ENCODE data around the gene KLK4.

Gene KLK4

GRCh38 chr19:50874211-50874610 lies 37.0 kb downstream of the KLK4 start:
- no peaks in the 10 kb centered on the region for H3K9me3 Mint-ChIP-seq
- ATAC-seq (no peak), DNase-seq (ENCODE audit: low spot score in 2 of 2) (no peak)
- H3K4me1 Mint-ChIP-seq = no peaks in the 10 kb centered on the region
- H3K4me3 Mint-ChIP-seq = no peak overlapping the region
- H3K36me3 Mint-ChIP-seq = no peaks in the 10 kb centered on the region
- H3K27ac Mint-ChIP-seq = no peak overlapping the region

- H3K36me3 Mint-ChIP-seq = no peaks in the 10 kb centered on the region
- ATAC-seq = no peak
- H3K4me3 Mint-ChIP-seq = no peak within 1 kb of the TSS
- no peaks in the 10 kb centered on the region for H3K9me3 Mint-ChIP-seq
- no peak for DNase-seq (ENCODE audit: low spot score in 2 of 2)
- no peaks in the 10 kb centered on the region for H3K4me1 Mint-ChIP-seq
- H3K27ac Mint-ChIP-seq = no peak within 1 kb of the TSS
These were observed 38.1 kb downstream of the KLK4 start, which contains the start of gene KLK2 for GRCh38 chr19:50873056-50873455. Gene KLK2 (plus strand): TSS chr19:50873439. CDS start chr19:50873474, 35 bp downstream.

GRCh38 chr19:50870417-50871089 lies 40.6 kb downstream of the KLK4 start:
- no peaks in the 10 kb centered on the region for H3K36me3 Mint-ChIP-seq
- DNase-seq (ENCODE audit: low spot score in 2 of 2) = peak in 1 of 2 donors; percentile 53
- no peaks in the 10 kb centered on the region for H3K9me3 Mint-ChIP-seq
- H3K27ac Mint-ChIP-seq = no peak overlapping the region
- peak; percentile 31 for ATAC-seq
- no peak overlapping the region for H3K4me3 Mint-ChIP-seq
- no peaks in the 10 kb centered on the region for H3K4me1 Mint-ChIP-seq

GRCh38 chr19:50869479-50869878 lies 41.7 kb downstream of the KLK4 start:
- no peak for ATAC-seq
- H3K4me1 Mint-ChIP-seq = no peaks in the 10 kb centered on the region
- DNase-seq (ENCODE audit: low spot score in 2 of 2) = no peak
- no peaks in the 10 kb centered on the region for H3K9me3 Mint-ChIP-seq
- H3K36me3 Mint-ChIP-seq = no peaks in the 10 kb centered on the region
- H3K4me3 Mint-ChIP-seq = no peak overlapping the region
- no peak overlapping the region for H3K27ac Mint-ChIP-seq

- DNase-seq (ENCODE audit: low spot score in 2 of 2) = no peak
- no peak overlapping the region for H3K27ac Mint-ChIP-seq
- H3K36me3 Mint-ChIP-seq = no peaks in the 10 kb centered on the region
- no peak for ATAC-seq
- no peak overlapping the region for H3K4me3 Mint-ChIP-seq
- no peaks in the 10 kb centered on the region for H3K4me1 Mint-ChIP-seq
- peaks cover 3% of the 10 kb centered on the region for H3K9me3 Mint-ChIP-seq
These were observed 49.5 kb downstream of the KLK4 start for GRCh38 chr19:50861496-50862286.

GRCh38 chr19:50861010-50861409 lies 50.2 kb downstream of the KLK4 start:
- H3K9me3 Mint-ChIP-seq = peaks cover 3% of the 10 kb centered on the region
- H3K4me1 Mint-ChIP-seq = no peaks in the 10 kb centered on the region
- no peak overlapping the region for H3K4me3 Mint-ChIP-seq
- ATAC-seq (no peak), DNase-seq (ENCODE audit: low spot score in 2 of 2) (no peak)
- H3K27ac Mint-ChIP-seq = no peak overlapping the region
- H3K36me3 Mint-ChIP-seq = no peaks in the 10 kb centered on the region

- peaks cover 3% of the 10 kb centered on the region for H3K9me3 Mint-ChIP-seq
These were observed 51.3 kb downstream of the KLK4 start for GRCh38 chr19:50859849-50860248.

GRCh38 chr19:50858886-50859285 lies 52.3 kb downstream of the KLK4 start:
- Mint-ChIP-seq H3K4me3 (no peak overlapping the region), H3K27ac (no peak overlapping the region), H3K4me1 (no peaks in the 10 kb centered on the region), H3K36me3 (no peaks in the 10 kb centered on the region), H3K9me3 (peaks cover 3% of the 10 kb centered on the region)
- DNase-seq (ENCODE audit: low spot score in 2 of 2) = no peak
- ATAC-seq = no peak

More at GRCh38 chr19:50859849-50860248, 51.3 kb downstream of the KLK4 start:
- Mint-ChIP-seq H3K27ac (no peak overlapping the region), H3K4me1 (no peaks in the 10 kb centered on the region), H3K4me3 (no peak overlapping the region), H3K36me3 (no peaks in the 10 kb centered on the region)
- no peak for ATAC-seq
- no peak for DNase-seq (ENCODE audit: low spot score in 2 of 2)

- no peak overlapping the region for H3K4me3 Mint-ChIP-seq
- no peaks in the 10 kb centered on the region for H3K36me3 Mint-ChIP-seq
- H3K27ac Mint-ChIP-seq = no peak overlapping the region
- no peak for ATAC-seq
- DNase-seq (ENCODE audit: low spot score in 2 of 2) = no peak
- no peaks in the 10 kb centered on the region for H3K4me1 Mint-ChIP-seq
- H3K9me3 Mint-ChIP-seq = peaks cover 3% of the 10 kb centered on the region
These were observed 53.8 kb downstream of the KLK4 start for GRCh38 chr19:50857366-50857765.

Data from stimulated activated effector memory CD8-positive, alpha-beta T cell treated with anti-CD3 and anti-CD28 coated beads, Interleukin-12 subunit alpha, Interleukin-12 subunit beta, amount 100 ng/mL, for 72 hours (primary cell).